Measurements from ENCODE around the gene SPDYA.

GRCh38 chr2:28871620-28872019 is 61.0 kb downstream of the SPDYA start:
- TF ChIP-seq YY1 (IDR thresholded peaks at IDR 0.05; ENCODE audit: insufficient read depth, insufficient read length) (no peak), ZNF274 (IDR thresholded peaks at IDR 0.05; ENCODE audit: low read depth, low read length) (no peak)
